RCC 7860 (cell line): Measurements from ENCODE around the gene UBE2E2.

ENCODE experiments used
- DNase-seq: peaks from one replicate; pipeline ENCODE4 v3.0.0-alpha.2; 2015; ENCODE audit warnings: low spot score
- FAIRE-seq: peaks from 2 replicates; lab custom pipeline; 2012; peaks lifted over from hg19 to GRCh38; lab: Jason Lieb, UNC

Gene UBE2E2

GRCh38 chr3:23239211-23240068 lies 36.3 kb downstream of the UBE2E2 start:
- FAIRE-seq (no peak), DNase-seq (no peak)

GRCh38 chr3:23240171-23240785 lies 37.2 kb downstream of the UBE2E2 start:
- DNase-seq: no peak

GRCh38 chr3:23241256-23241655 lies 38.1 kb downstream of the UBE2E2 start:
- FAIRE-seq: no peak

More at GRCh38 chr3:23240171-23240785, 37.2 kb downstream of the UBE2E2 start:
- FAIRE-seq: no peak

GRCh38 chr3:23242106-23242505 lies 39.0 kb downstream of the UBE2E2 start:
- FAIRE-seq: no peak
- no peak for DNase-seq

More at GRCh38 chr3:23241256-23241655, 38.1 kb downstream of the UBE2E2 start:
- no peak for DNase-seq

GRCh38 chr3:23244324-23245041 lies 41.4 kb downstream of the UBE2E2 start:
- FAIRE-seq (no peak), DNase-seq (no peak)

- FAIRE-seq (peak; percentile 98), DNase-seq (peak; percentile 83)
Measured at GRCh38 chr3:23246651-23247050, 43.5 kb downstream of the UBE2E2 start.

GRCh38 chr3:23248594-23249131 lies 45.5 kb downstream of the UBE2E2 start:
- DNase-seq (no peak), FAIRE-seq (no peak)

- FAIRE-seq (no peak), DNase-seq (no peak)
Measured at GRCh38 chr3:23249961-23250360, 46.8 kb downstream of the UBE2E2 start.

- DNase-seq: no peak
- FAIRE-seq: no peak
Measured at GRCh38 chr3:23252122-23252521, 49.0 kb downstream of the UBE2E2 start.

- FAIRE-seq (no peak), DNase-seq (no peak)
Measured at GRCh38 chr3:23253214-23253613, 50.1 kb downstream of the UBE2E2 start.

- DNase-seq (no peak), FAIRE-seq (no peak)
Measured at GRCh38 chr3:23254282-23254681, 51.2 kb downstream of the UBE2E2 start.

- no peak for DNase-seq
- FAIRE-seq: no peak
Measured at GRCh38 chr3:23254835-23255234, 51.7 kb downstream of the UBE2E2 start.

- no peak for FAIRE-seq
- no peak for DNase-seq
Measured at GRCh38 chr3:23256741-23257435, 53.8 kb downstream of the UBE2E2 start.

GRCh38 chr3:23258110-23258509 lies 55.0 kb downstream of the UBE2E2 start:
- no peak for DNase-seq
- FAIRE-seq: no peak

GRCh38 chr3:23259515-23259914 lies 56.4 kb downstream of the UBE2E2 start:
- no peak for FAIRE-seq
- no peak for DNase-seq

- DNase-seq: no peak
- FAIRE-seq: no peak
Measured at GRCh38 chr3:23262766-23263165, 59.6 kb downstream of the UBE2E2 start.

GRCh38 chr3:23263796-23264195 lies 60.7 kb downstream of the UBE2E2 start:
- no peak for FAIRE-seq
- DNase-seq: peak; percentile 46

- DNase-seq (peak; percentile 35), FAIRE-seq (peak; percentile 80)
Measured at GRCh38 chr3:23264413-23264812, 61.3 kb downstream of the UBE2E2 start.

- no peak for FAIRE-seq
Measured at GRCh38 chr3:23270423-23270822, 67.3 kb downstream of the UBE2E2 start.

GRCh38 chr3:23271876-23272741 lies 69.0 kb downstream of the UBE2E2 start:
- FAIRE-seq (no peak), DNase-seq (no peak)

More at GRCh38 chr3:23270423-23270822, 67.3 kb downstream of the UBE2E2 start:
- no peak for DNase-seq
